Stimulated activated CD4-positive, alpha-beta T cell treated with anti-CD3 and anti-CD28 coated beads, TNF-alpha, amount 100 ng/mL, for 4 hours (primary cell): Measurements from ENCODE around the gene GOLGB1.

Experiments used
- DNase-seq, 3 experiments: peaks; one replicate each; pipeline ENCODE4 v3.0.0-alpha.2; 2020; ENCODE audit warnings: low read depth in 3 of 3

The GOLGB1 gene

DNA sequence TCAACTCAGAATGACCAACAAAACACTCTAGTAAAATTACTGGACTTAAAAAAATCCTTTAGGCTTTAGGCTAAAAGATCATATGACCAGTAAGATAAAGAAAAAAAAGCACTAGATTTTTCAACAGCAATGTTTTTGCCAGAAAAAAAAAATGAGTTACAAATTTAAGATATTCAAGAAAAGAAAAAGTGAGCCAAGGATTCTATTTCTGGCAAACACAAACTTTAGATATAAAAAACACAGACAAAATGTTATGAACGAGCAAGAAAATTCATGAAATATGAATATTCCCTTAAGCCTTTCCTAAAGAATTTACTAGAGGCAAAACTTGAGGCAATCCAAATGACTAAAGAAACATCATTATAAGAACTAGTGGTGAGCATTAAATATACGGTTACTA is 8.6 kb downstream of the GOLGB1 start:
- no peak for DNase-seq

- no peak for DNase-seq
Measured at GRCh38 chr3:121739902-121740301, 9.6 kb downstream of the GOLGB1 start.

GRCh38 chr3:121737644-121738043 is 11.9 kb downstream of the GOLGB1 start:
- DNase-seq: no peak

DNA sequence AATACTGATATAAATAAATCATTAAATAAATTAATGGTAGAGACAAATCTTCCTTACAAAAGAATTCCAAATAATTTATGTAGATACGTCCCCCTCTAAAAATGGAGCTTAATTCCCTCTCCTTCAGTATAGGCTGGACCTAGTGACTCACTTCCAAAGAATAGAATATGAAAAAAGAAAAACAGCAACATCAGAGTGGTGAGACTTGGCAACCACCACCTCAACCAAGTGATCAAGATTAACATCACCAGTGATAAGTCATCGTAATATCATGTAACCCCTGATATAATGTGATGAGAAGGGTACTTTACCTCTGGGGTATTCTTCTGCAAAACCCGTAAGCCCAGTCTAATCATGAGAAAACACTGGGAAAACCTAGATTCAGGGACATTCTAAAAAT is 13.4 kb downstream of the GOLGB1 start:
- no peak for DNase-seq

- DNase-seq: no peak
Measured at GRCh38 chr3:121735047-121735696, 14.4 kb downstream of the GOLGB1 start.

DNA sequence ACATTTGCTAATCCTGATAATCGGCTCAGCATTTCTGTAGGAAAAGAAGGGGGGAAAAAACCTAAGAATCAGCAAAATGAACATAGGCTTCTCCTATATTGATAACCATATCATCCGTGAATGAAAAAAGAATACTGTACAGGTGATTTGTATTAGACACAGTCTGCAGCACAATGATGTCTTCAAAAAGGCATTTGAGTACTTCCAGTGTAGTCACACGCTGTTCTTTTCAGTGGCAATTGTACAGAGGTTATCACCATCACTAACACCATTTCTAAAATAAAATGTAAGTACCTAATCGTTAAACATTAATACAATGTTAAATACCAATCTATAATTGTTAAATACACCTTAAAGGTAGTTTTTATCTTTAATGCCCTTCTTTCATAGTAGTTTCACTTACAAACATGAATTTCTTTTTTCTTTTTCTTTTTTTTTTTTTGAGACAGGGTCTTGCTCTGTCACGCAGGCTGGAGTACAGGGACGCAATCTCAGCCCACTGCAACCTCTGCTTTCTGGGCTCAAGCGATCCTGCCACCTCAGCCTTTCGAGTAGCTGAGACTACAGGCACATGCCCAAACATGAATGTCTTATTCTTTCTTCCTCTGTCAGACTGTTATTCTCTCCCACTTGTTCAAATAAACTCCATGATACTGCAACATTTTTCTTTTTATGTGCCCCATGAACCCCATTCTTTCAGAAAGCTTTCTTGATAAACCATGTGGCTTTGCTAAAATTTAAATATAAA is 18.4 kb downstream of the GOLGB1 start:
- no peak for DNase-seq

GRCh38 chr3:121724130-121724529 is 25.4 kb downstream of the GOLGB1 start:
- DNase-seq: no peak

- no peak for DNase-seq
Measured at GRCh38 chr3:121723485-121723884, 26.1 kb downstream of the GOLGB1 start.

DNA sequence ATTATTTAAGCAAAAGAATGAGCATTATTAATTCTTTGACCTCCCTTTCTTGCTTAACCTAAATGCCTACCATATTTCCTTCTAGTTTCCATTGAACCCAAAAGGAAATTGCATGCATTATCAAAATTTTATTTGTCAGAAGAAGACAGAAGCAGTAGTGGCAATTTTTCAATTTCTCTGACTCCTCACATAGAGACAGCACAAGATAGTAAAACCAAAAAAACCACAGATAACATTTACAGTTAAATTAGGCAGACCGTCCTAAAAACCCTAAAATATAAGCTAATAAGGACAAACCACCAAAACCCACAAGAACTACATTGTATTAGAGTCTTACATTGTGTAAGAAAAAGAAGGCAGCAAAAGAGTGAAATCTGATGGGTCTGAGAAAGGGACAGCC is 27.1 kb downstream of the GOLGB1 start:
- no peak for DNase-seq

DNA sequence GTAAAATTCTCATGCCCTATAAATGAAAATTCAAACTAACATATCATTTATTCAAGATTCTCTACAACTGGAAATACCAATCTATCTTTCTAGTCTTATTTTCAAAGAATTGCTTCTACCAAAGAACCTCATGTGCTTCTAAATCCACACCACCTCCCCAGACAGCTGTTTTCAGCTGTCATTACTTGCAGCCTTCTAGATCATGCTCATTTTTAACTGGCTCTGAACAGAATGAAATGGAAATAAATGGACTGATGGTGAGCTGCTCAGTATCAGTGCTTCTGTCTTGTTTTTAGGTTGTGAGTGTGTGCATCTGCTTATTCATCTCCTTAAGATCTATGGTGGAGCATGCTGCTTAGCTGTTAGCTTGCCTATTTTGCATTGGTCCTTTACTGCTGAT is 29.4 kb downstream of the GOLGB1 start:
- no peak for DNase-seq

DNA sequence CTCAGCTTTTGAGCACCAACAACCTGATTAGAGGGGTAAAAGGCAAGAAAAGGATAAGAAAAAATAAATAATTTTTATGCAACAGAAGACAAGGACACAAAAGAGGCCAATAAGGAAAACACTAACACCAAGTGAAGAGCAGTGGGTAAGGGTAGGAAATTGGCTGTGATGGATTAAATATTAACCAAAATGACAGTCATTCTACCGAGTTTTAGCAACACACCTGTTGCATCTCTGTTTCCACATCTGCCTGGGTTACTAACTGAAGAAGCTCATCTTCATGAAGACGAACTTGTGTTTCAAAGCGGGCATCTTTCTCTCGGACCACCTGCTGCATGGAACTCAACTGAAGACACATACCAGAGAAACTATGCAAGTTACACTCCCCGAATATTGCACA is 30.1 kb downstream of the GOLGB1 start:
- no peak for DNase-seq

DNA sequence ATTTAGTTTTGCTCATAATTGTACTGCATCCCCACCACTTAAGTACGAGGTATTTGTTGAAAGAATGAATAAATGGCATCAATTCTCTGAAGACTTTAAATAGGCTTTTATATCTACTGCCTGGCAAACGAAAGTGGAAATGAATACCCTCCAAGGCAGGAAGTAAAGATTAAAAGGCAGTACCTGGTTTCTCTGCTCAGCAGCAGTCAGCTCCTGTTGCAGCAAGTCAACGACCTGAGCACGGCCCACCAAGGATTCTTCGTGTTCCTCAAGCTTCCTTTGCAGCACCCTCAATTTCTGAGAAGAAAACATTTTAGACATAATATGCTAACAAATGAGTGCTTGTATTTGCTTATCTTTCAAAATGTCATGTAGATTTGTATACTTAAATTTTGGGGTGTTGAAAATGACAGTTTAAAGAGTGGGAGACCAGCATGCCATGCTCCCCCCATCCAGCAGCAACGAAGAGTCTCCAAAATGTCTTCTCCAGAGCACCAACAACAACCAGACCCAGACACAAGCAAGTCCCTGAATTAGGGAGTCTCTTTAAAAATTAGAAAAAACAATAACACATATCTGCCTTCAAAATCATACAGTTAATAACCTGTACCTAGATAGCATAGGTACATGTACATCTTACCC is 31.2 kb downstream of the GOLGB1 start:
- no peak for DNase-seq

DNA sequence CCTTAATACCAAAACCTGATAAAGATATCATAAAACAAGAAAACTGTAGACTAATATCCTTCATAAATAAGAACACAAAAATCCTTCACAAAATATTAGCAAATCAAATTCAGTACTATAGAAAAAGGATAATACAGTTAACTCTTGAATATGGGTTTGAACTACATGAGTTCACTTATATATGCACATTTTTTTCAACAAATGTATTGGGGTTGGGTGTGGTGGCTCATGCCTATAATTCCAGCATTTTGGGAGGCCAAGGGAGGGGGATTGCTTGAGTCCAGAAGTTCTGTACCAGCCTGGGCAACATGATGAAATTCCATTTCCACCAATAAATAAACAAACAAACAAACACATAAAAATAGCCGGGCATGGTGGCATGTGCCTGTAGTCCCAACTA is 39.2 kb downstream of the GOLGB1 start:
- DNase-seq: no peak

- no peak for DNase-seq
Measured at GRCh38 chr3:121707531-121708273, 41.8 kb downstream of the GOLGB1 start.

- DNase-seq: no peak
Measured at GRCh38 chr3:121705541-121705940, 44.0 kb downstream of the GOLGB1 start.

DNA sequence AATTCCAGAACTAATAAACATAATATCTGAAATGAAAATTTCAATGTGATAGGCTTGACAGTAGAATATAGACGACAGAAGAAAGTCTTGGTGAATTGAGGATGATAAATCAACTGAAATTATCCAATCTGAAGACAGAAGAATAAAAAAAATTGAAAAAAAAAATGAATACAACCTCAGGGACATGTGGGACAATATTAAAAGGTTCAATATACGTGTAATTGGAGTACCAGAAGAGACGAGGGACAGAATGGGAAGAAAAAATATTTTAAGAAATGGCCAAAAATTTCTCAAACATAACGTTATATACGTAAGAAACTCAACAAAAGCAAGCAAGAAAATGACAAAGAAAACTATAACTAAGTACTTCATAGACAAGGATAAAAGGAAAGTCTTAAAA is 45.6 kb downstream of the GOLGB1 start:
- DNase-seq: no peak

- DNase-seq: no peak
Measured at GRCh38 chr3:121698901-121699300, 50.6 kb downstream of the GOLGB1 start.

DNA sequence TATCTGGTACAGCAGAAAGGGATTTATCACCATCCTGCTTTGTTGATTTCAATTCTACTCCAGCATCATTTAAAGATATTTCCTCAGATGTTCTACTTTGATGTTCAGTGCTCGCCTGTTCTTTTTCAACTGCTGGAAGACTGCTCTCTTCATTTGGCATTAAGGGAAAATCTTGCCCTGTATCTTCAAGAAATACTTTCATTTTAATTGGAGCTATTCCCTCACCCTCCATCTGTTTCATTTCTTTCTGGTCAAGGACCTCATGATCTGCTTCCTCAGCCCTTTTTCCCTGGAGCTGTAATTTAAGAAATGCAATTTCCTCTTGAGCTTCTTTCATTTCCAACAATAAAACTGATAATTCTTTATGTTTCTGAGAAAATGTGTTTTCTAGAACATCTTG is 51.1 kb downstream of the GOLGB1 start:
- no peak for DNase-seq

- no peak for DNase-seq
Measured at GRCh38 chr3:121696186-121696585, 53.4 kb downstream of the GOLGB1 start.

DNA sequence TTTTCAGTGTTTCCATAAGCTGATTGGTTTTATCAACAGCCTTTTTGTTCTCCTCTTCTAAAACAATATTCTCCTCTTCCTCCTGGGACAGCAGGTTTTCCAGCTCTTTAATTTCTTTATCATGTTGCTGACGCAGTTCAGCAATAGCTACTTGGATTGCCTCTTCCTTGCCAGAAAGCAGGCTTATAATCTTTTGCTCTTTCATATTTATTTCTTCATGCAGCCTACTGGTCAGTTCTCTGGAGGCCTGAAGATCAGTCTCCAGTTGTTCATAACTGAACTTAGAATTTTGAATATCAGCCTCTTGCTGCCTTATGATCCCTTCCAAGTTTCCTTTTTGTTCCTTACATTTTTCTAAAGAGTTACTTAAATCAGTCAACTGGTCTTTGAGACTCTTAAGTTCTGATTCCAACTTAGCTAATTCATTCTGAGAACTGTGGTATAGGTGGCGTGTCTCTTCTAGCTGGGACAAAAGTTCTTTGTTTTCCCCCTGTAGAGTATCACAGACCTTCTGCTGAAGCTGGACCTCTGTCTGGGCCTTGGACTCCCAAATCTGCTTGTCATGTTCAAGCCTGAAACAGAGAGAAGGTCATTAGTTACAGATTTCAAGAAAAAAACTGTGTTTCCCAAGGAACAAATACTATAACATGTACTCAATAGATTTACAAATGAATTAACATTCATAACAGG is 57.4 kb downstream of the GOLGB1 start:
- no peak for DNase-seq

- no peak for DNase-seq
Measured at GRCh38 chr3:121690777-121691405, 58.6 kb downstream of the GOLGB1 start.
